HepG2 (cell line): ENCODE measurements around the gene TFAP2E.

Experiments used
- CREBL2 ChIP-seq: sonication (generic); formaldehyde crosslinking; IDR thresholded peaks from 2 replicates; pipeline ENCODE4 v1.8.1; 2023; ENCODE audit warnings: missing genetic modification reagents, mild to moderate bottlenecking, borderline replicate concordance
- POLR2A ChIP-seq, 2 experiments: IDR thresholded peaks; 2 replicates each; pipeline ENCODE4 v1.6.1; 2011; ENCODE audit warnings: low read depth in 2 of 2, low read length in 2 of 2, mild to moderate bottlenecking in 1 of 2, moderate library complexity in 1 of 2; ENCODE audit not compliant: insufficient read depth in 1 of 2
- TARDBP ChIP-seq: sonication (generic); formaldehyde crosslinking; IDR thresholded peaks from 2 replicates; pipeline ENCODE4 v1.8.0; 2022; ENCODE audit warnings: mild to moderate bottlenecking, missing genetic modification reagents
- ZNF124 ChIP-seq: sonication (generic); formaldehyde crosslinking; IDR thresholded peaks from 2 replicates; pipeline ENCODE4 v1.4.0; 2020; ENCODE audit warnings: missing genetic modification reagents
- ZNF207 ChIP-seq: fragments of 450-650 bp; IDR thresholded peaks from 2 replicates; pipeline ENCODE4 v1.6.1; 2016; ENCODE audit warnings: antibody characterized with exemption, borderline replicate concordance
- TF ChIP-seq, protein P1 (sequence below): sonication (generic); formaldehyde crosslinking; IDR thresholded peaks from 2 replicates; pipeline ENCODE4 v1.4.0; 2020; ENCODE audit warnings: missing genetic modification reagents

GRCh38 chr1:35605071-35605866 is 32.2 kb downstream of the TFAP2E start:
- TF ChIP-seq TARDBP (CRISPR knock-in tag) (no peak), ZNF207 (no peak), CREBL2 (CRISPR knock-in tag) (no peak), ZNF124 (CRISPR knock-in tag) (no peak), POLR2A (IDR thresholded peaks at IDR 0.05; ENCODE audit: insufficient read depth in 1 of 2, low read depth in 2 of 2, low read length in 2 of 2) (no peak)
- TF ChIP-seq, protein P1, sequence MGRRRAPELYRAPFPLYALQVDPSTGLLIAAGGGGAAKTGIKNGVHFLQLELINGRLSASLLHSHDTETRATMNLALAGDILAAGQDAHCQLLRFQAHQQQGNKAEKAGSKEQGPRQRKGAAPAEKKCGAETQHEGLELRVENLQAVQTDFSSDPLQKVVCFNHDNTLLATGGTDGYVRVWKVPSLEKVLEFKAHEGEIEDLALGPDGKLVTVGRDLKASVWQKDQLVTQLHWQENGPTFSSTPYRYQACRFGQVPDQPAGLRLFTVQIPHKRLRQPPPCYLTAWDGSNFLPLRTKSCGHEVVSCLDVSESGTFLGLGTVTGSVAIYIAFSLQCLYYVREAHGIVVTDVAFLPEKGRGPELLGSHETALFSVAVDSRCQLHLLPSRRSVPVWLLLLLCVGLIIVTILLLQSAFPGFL (CRISPR knock-in tag): no peak
